Osteoblast (primary cell): ENCODE results near the gene ATP6V0E2. TPM values are rescaled to one million over a fixed set of nuclear protein-coding genes. Genes with fewer than 3 reads are reported as not detected.
"Not testable (repeated sequence)": the region's sequence is repeated elsewhere in the genome, so short reads cannot be mapped to it uniquely, and the experiment has no call there.

Source experiments
- DNase-seq: peaks from one replicate; pipeline ENCODE4 v3.0.0; 2011; ENCODE audit warnings: low spot score, mixed read lengths; ENCODE audit not compliant: insufficient read length; ENCODE audit errors: missing footprints
- H2AFZ ChIP-seq: 2 replicates; pipeline ENCODE4 v1.6.0; 2011; ENCODE audit warnings: mild to moderate bottlenecking, low read length
- H3K27ac ChIP-seq: 2 replicates; pipeline ENCODE4 v1.5.1; 2011; ENCODE audit warnings: mild to moderate bottlenecking, low read depth, low read length, moderate library complexity
- H3K27me3 ChIP-seq: 2 replicates; pipeline ENCODE4 v1.6.0; 2012; ENCODE audit warnings: mild to moderate bottlenecking, control low read depth, inconsistent platforms, low read length, moderate library complexity; ENCODE audit not compliant: insufficient read depth
- H3K36me3 ChIP-seq: 2 replicates; pipeline ENCODE4 v1.5.1; 2011; ENCODE audit warnings: mild to moderate bottlenecking, low read length, control low read depth, moderate library complexity; ENCODE audit not compliant: insufficient read depth
- H3K4me1 ChIP-seq: 2 replicates; pipeline ENCODE4 v1.5.1; 2011; ENCODE audit warnings: mild to moderate bottlenecking, low read length, control low read depth, moderate library complexity; ENCODE audit not compliant: insufficient read depth
- H3K4me2 ChIP-seq: 2 replicates; pipeline ENCODE4 v1.6.0; 2011; ENCODE audit warnings: mild to moderate bottlenecking, low read length; ENCODE audit not compliant: insufficient read depth
- H3K4me3 ChIP-seq: fragments of 200-600 bp; sonication (generic); 3 replicates; pipeline ENCODE4 v1.5.1; 2012; ENCODE audit warnings: mild to moderate bottlenecking, low read length, inconsistent platforms; ENCODE audit not compliant: insufficient read depth
- H3K79me2 ChIP-seq: 2 replicates; pipeline ENCODE4 v1.6.0; 2012; ENCODE audit warnings: mild to moderate bottlenecking, low read length, control low read depth, inconsistent platforms; ENCODE audit not compliant: insufficient read depth
- H3K9me3 ChIP-seq: 2 replicates; pipeline ENCODE4 v1.5.1; 2011; ENCODE audit warnings: low read depth, low read length, control low read depth
- H4K20me1 ChIP-seq: 2 replicates; pipeline ENCODE4 v1.6.0; 2012; ENCODE audit warnings: mild to moderate bottlenecking, low read length, control low read depth; ENCODE audit not compliant: insufficient read depth
- total RNA-seq: library from RNA; depleted of rRNA; stranded (reverse); fragments of >200 nt; gene quantifications from 2 replicates; pipeline ENCODE4 v1.2.3, GENCODE V29; 2012
- TF ChIP-seq, protein P1 (sequence below): IDR thresholded peaks from 2 replicates; pipeline ENCODE4 v1.5.1; 2011; ENCODE audit warnings: mild to moderate bottlenecking, low read depth, low read length, moderate library complexity; ENCODE audit errors: extremely low read depth

Gene ATP6V0E2
- total RNA-seq, 1 donor = 27.9 TPM

DNA sequence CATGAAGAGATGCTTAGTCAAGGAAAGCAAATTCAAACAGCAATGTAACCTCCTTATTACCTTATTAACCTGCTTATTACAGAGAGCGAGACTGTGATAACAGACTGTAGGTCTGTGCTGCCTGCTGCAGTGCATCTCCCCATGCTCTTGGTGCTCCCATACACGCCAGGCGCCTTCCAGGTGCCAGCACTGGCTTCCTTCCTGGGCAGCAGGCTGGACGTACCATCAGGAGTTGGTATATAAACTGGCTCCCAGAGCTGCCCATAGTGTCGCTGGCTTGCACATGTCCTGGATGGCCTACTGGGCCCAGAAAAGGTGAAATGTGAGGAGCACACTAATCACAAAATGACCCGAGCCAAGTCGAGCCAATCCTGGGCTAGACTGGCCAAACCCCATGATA is 13.5 kb downstream of the ATP6V0E2 start:
- Histone ChIP-seq H3K9me3 (no peaks in the 10 kb centered on the region), H3K27ac (no peak overlapping the region), H3K36me3 (no peaks in the 10 kb centered on the region), H3K79me2 (no peaks in the 10 kb centered on the region), H2AFZ (no peak overlapping the region), H3K4me2 (no peak overlapping the region), H3K4me3 (no peak overlapping the region), H3K27me3 (no peaks in the 10 kb centered on the region), H4K20me1 (no peaks in the 10 kb centered on the region), H3K4me1 (no peaks in the 10 kb centered on the region)
- TF ChIP-seq, protein P1, sequence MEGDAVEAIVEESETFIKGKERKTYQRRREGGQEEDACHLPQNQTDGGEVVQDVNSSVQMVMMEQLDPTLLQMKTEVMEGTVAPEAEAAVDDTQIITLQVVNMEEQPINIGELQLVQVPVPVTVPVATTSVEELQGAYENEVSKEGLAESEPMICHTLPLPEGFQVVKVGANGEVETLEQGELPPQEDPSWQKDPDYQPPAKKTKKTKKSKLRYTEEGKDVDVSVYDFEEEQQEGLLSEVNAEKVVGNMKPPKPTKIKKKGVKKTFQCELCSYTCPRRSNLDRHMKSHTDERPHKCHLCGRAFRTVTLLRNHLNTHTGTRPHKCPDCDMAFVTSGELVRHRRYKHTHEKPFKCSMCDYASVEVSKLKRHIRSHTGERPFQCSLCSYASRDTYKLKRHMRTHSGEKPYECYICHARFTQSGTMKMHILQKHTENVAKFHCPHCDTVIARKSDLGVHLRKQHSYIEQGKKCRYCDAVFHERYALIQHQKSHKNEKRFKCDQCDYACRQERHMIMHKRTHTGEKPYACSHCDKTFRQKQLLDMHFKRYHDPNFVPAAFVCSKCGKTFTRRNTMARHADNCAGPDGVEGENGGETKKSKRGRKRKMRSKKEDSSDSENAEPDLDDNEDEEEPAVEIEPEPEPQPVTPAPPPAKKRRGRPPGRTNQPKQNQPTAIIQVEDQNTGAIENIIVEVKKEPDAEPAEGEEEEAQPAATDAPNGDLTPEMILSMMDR = no peak
- DNase-seq = peak; percentile 8

DNA sequence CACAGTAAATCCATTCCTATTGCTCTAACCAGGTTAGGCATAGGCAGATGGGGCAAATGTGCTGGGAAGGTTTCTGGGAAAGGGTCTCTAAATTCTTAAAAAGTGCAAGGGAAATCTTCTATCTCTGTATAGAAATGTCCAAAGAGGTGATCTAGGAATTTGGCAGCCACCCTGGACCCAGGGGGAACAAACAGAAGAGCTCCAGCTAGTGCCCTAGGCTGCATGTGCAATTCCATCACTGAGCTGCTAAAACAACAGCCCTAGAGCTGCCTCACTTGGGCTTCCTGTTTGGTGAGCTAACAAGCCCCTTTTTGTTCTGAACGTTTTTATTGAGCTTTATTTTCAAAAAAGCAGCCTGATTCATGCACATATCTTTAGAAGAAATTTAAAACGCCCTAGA is 16.9 kb downstream of the ATP6V0E2 start:
- not testable (repeated sequence) for H2AFZ ChIP-seq, H3K4me1 ChIP-seq, H3K79me2 ChIP-seq, H3K4me2 ChIP-seq, H3K27me3 ChIP-seq, DNase-seq, H3K36me3 ChIP-seq, H3K27ac ChIP-seq, H4K20me1 ChIP-seq, H3K9me3 ChIP-seq, H3K4me3 ChIP-seq

DNA sequence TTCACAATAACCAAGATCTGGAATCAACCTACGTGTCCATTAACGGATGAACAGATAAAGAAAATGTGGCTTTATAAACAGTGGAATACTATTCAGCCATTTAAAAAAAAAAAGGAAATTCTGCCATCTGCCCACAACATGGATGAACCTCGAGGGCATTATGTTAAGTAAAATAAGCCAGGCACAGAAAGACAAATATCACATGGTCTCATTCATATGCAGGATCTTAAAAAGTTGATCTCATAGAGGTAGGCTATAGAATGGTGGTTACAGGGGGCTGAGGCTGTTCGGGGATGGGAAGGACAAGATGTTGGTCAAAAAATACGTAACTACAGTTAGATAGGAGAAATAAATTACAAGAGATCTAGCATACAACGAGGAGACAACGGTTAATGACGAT is 21.2 kb downstream of the ATP6V0E2 start:
- not testable (repeated sequence) for DNase-seq, H3K79me2 ChIP-seq, H3K4me1 ChIP-seq, H3K4me2 ChIP-seq, H4K20me1 ChIP-seq, H3K4me3 ChIP-seq, H3K27me3 ChIP-seq, H3K36me3 ChIP-seq, H2AFZ ChIP-seq, H3K27ac ChIP-seq, H3K9me3 ChIP-seq

DNA sequence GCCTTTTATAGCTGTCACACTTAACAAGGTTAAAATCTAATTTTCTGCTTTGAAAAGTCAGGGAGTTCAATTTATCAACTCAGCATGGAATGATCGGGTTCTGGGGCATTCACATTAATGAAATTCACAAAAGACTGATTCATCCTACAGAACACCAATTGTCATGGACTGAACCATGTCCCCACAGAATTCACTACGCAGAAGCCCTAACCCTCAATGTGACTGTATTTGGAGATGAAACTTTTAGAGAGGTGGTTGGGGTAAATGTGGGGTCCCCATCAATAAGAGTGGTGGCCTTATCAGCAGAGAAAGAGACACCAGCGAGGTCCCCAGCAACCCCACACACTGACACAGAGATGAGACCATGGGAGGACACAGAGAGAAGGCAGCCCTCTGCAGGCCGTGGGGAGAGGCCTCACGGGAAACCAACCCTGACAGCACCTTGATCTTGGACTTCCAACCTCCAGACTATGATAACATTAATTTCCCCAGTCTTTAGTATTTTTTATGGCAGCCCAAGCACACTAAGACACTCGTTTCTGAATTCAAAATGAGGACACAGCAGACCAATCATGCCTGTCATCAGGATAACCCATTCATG is 34.1 kb downstream of the ATP6V0E2 start:
- not testable (repeated sequence) for H4K20me1 ChIP-seq, H3K9me3 ChIP-seq, H3K4me1 ChIP-seq, H2AFZ ChIP-seq, DNase-seq, H3K27me3 ChIP-seq, H3K4me2 ChIP-seq, H3K79me2 ChIP-seq, H3K4me3 ChIP-seq, H3K27ac ChIP-seq, H3K36me3 ChIP-seq

DNA sequence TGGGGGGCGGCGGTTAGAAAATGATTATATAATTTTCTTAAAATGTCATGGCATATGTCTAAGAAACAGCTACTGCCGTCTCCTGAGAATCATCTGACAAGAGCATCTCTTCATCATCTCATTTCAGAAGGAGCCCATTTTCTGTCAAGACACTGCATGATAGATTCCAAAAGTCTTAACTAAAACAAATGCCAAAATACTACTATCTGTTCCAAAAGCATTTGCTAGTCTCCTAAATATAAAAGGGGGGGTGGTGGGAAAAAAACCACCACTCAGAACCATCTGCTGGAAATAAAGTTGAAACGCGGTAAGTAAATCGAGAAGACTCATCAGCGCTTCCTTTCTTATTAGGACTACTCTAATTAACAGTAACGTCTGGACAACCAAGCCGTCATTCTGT is 36.5 kb downstream of the ATP6V0E2 start:
- not testable (repeated sequence) for H3K4me2 ChIP-seq, H3K79me2 ChIP-seq, H3K4me1 ChIP-seq, H3K4me3 ChIP-seq, H4K20me1 ChIP-seq, H3K9me3 ChIP-seq, DNase-seq, H3K27me3 ChIP-seq, H3K36me3 ChIP-seq, H2AFZ ChIP-seq, H3K27ac ChIP-seq

DNA sequence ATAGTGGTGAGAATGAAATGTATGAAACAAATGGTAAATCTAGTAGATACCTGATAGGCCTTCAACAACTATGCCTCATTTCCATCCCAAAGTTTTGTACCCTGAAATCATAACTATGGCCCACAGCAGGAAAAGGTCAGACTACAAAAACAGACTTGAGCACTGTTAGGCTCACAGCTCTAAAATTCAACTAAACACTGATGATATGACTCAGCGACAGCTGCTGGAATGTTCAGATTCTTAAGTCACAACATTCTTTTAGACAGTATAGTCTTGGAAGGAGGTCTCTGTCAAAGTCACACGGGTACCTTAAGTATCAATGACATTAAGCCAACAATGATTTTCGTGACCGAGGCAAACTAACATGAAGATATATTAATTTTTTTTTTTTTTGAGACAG is 38.4 kb downstream of the ATP6V0E2 start:
- not testable (repeated sequence) for H3K4me1 ChIP-seq, H2AFZ ChIP-seq, H3K79me2 ChIP-seq, DNase-seq, H3K4me2 ChIP-seq, H3K27ac ChIP-seq, H3K9me3 ChIP-seq, H3K4me3 ChIP-seq, H3K27me3 ChIP-seq, H4K20me1 ChIP-seq, H3K36me3 ChIP-seq

DNA sequence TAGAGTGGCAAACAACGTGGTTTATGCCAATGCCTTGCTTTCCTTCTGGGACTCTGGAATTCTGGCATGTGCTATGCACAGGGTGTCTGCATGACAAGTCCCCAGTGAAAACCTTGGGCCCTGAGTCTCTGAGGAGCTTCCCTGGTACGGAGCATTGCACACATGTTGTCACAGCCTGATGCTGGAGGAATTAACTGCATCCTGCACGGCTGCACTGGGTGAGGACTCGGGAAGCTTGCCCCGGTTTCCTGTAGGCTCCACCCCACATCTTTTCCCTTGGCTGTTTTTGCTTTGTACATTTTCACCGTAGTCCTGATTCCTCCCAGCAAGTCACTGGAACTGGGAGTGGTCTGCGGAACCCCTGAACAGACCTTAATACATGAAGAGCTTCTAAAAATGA is 52.6 kb downstream of the ATP6V0E2 start:
- not testable (repeated sequence) for H2AFZ ChIP-seq, H4K20me1 ChIP-seq, H3K27ac ChIP-seq, H3K4me2 ChIP-seq, H3K4me1 ChIP-seq, H3K4me3 ChIP-seq, H3K9me3 ChIP-seq, H3K36me3 ChIP-seq, H3K79me2 ChIP-seq, H3K27me3 ChIP-seq
- peak; percentile 5 for DNase-seq
